Activated CD4-positive, alpha-beta T cell treated with anti-CD3 and anti-CD28 coated beads, Interleukin-2, amount 50 U/mL, for 24 hours (primary cell): ENCODE results near the gene ARHGEF12.
A peak's percentile ranks its signal among the peaks of the same experiment; 100 is the strongest.
"Not testable (repeated sequence)": the region's sequence is repeated elsewhere in the genome, so short reads cannot be mapped to it uniquely, and the experiment has no call there.

Experiments used
- DNase-seq, 2 donors: peaks; one replicate each; pipeline ENCODE4 v3.0.0-alpha.2; 2020; ENCODE audit warnings: low read depth in 1 of 2, low spot score in 1 of 2

The ARHGEF12 gene

GRCh38 chr11:120492486-120492885 is 156.3 kb downstream of the ARHGEF12 start:
- no peak for DNase-seq

- DNase-seq, result no peak
These were observed 158.4 kb downstream of the ARHGEF12 start for GRCh38 chr11:120494595-120494994.

GRCh38 chr11:120499088-120499487 is 162.9 kb downstream of the ARHGEF12 start:
- DNase-seq, result no peak

- no peak for DNase-seq
These were observed 163.6 kb downstream of the ARHGEF12 start for GRCh38 chr11:120499859-120500258.

GRCh38 chr11:120500414-120501071 is 164.3 kb downstream of the ARHGEF12 start:
- DNase-seq, result no peak

- DNase-seq, result no peak
These were observed 165.2 kb downstream of the ARHGEF12 start for GRCh38 chr11:120501440-120501839.

- no peak for DNase-seq
These were observed 166.0 kb downstream of the ARHGEF12 start for GRCh38 chr11:120501976-120502755.

GRCh38 chr11:120503529-120503928 is 167.3 kb downstream of the ARHGEF12 start:
- not testable (repeated sequence) for DNase-seq

GRCh38 chr11:120505801-120506425 is 169.7 kb downstream of the ARHGEF12 start:
- DNase-seq, result no peak

GRCh38 chr11:120509346-120510053 is 173.3 kb downstream of the ARHGEF12 start:
- no peak for DNase-seq

GRCh38 chr11:120510406-120511115 is 174.3 kb downstream of the ARHGEF12 start:
- no peak for DNase-seq

GRCh38 chr11:120511116-120511819 is 175.1 kb downstream of the ARHGEF12 start, which contains the start of gene GRIK4:
TSS of gene GRIK4 (plus strand) at chr11:120511748. CDS start at chr11:120660319, 148,571 bp downstream.
- peak; percentile 58 to 74 for DNase-seq

- DNase-seq, result no peak
These were observed 175.9 kb downstream of the ARHGEF12 start for GRCh38 chr11:120511820-120512738.

GRCh38 chr11:120512739-120513435 is 176.7 kb downstream of the ARHGEF12 start:
- no peak for DNase-seq

GRCh38 chr11:120513436-120514315 is 177.5 kb downstream of the ARHGEF12 start:
- DNase-seq, result no peak

GRCh38 chr11:120514541-120515121 is 178.4 kb downstream of the ARHGEF12 start:
- DNase-seq, result no peak

GRCh38 chr11:120515186-120515723 is 179.0 kb downstream of the ARHGEF12 start:
- DNase-seq, result no peak
